Measurements from ENCODE around the gene ADA.
"Not testable (repeated sequence)": the region's sequence is repeated elsewhere in the genome, so short reads cannot be mapped to it uniquely, and the experiment has no call there.

ADA gene

DNA sequence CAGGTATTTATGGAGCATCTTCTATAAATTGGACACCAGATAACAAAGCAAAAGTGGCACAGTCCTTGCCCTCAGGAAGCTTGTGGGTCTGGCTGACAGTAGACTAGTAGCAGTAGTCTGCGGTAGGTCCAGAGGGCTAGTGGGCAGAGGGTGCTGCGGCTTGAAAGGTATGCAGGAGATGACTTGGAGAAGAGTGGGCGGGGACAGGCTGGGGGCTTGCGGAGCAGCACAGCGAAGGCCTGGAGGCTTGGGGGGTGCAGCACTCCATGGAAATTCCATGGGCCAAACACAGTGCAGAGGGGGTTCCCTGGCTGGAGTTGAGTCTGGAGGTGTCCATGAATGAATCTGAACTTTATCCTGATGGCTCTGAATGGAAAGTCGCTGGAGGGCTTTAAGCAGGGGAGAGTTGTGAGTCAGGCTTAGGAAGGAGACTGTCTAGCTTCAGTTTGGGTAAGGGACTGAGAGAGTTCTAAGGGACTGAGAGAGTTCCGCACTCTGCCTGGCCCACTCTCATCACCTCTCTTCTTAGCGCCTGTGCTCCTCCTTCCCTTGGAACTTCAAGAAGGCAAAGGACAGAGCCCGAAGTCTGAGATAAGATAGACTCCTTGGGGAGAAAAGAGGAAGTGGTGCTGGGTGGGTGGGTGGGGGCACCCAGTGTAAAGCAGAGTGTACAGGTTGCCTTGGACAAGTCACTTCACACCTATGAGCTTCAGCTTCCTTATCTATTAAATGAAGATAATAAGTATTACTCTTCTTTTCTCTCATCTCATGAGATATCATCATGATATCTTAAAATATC is 60.3 kb downstream of the ADA start:
- Histone ChIP-seq H3K27ac (ENCODE audit: low read length) (no peak overlapping the region), H3K27me3 (ENCODE audit: control insufficient read depth, insufficient read depth, low read length) (no peaks in the 10 kb centered on the region), H3K9me3 (ENCODE audit: control insufficient read depth, insufficient read depth, low read length) (no peaks in the 10 kb centered on the region), H3K4me3 (ENCODE audit: low read length) (no peak overlapping the region), H3K4me1 (ENCODE audit: control insufficient read depth, insufficient read depth, low read length) (peaks cover 2% of the 10 kb centered on the region; the same call in 1 of the 2 replicates), H3K36me3 (ENCODE audit: control insufficient read depth, insufficient read depth, low read length) (no peaks in the 10 kb centered on the region)
- WGBS (ENCODE audit: insufficient coverage, insufficient read length): no CpG with 5 or more reads among the region's 9 CpGs
- DNase-seq (ENCODE audit: low read depth, low spot score): no peak

DNA sequence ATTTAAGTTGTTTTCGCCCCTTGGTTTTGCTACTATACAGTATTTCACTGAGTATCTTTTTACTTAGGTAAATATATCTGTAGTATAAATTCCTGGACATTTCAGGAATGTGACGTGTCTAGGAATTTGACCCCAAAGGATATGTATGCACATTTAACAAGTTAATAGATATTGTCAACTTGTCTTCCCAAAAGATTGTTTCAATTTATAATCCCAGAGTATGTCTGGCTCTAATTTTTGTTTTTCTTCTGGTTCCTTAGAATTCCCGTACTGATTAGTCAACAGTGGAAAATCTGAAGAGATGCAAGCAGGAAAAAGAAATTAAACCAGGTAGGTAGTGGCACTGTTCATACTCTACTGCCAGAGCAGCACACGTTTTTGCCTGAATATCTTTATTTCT is 62.0 kb downstream of the ADA start:
- no peak overlapping the region for H3K4me3 ChIP-seq (ENCODE audit: low read length)
- no peak overlapping the region for H3K27ac ChIP-seq (ENCODE audit: low read length)
- peaks cover 5% of the 10 kb centered on the region; the same call in 1 of the 2 replicates for H3K4me1 ChIP-seq (ENCODE audit: control insufficient read depth, insufficient read depth, low read length)
- no peaks in the 10 kb centered on the region for H3K9me3 ChIP-seq (ENCODE audit: control insufficient read depth, insufficient read depth, low read length)
- no peaks in the 10 kb centered on the region for H3K36me3 ChIP-seq (ENCODE audit: control insufficient read depth, insufficient read depth, low read length)
- no peak for DNase-seq (ENCODE audit: low read depth, low spot score)
- WGBS (ENCODE audit: insufficient coverage, insufficient read length): no CpG with 5 or more reads among the region's 4 CpGs
- H3K27me3 ChIP-seq (ENCODE audit: control insufficient read depth, insufficient read depth, low read length): no peaks in the 10 kb centered on the region

DNA sequence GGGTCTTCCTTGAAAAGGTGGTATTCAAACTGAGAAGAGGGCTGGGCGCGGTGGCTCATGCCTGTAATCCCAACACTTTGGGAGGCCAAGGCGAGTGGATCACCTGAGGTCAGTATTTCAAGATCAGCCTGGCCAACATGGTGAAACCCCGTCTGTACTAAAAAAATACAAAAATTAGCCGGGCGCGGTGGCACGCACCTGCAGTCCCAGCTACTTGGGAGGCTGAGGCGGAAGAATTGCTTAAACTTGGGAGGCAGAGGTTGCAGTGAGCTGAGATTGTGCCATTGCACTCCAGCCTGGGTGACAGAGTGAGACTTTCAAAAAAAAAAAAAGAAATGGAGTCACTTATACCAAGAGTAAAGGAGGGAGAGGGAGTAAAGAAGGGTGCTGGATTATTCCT is 63.2 kb downstream of the ADA start:
- WGBS (ENCODE audit: insufficient coverage, insufficient read length): no CpG with 5 or more reads among the region's 9 CpGs
- H3K4me1 ChIP-seq (ENCODE audit: control insufficient read depth, insufficient read depth, low read length); H3K36me3 ChIP-seq (ENCODE audit: control insufficient read depth, insufficient read depth, low read length); H3K9me3 ChIP-seq (ENCODE audit: control insufficient read depth, insufficient read depth, low read length); H3K4me3 ChIP-seq (ENCODE audit: low read length); H3K27ac ChIP-seq (ENCODE audit: low read length); DNase-seq (ENCODE audit: low read depth, low spot score); H3K27me3 ChIP-seq (ENCODE audit: control insufficient read depth, insufficient read depth, low read length): not testable (repeated sequence)

DNA sequence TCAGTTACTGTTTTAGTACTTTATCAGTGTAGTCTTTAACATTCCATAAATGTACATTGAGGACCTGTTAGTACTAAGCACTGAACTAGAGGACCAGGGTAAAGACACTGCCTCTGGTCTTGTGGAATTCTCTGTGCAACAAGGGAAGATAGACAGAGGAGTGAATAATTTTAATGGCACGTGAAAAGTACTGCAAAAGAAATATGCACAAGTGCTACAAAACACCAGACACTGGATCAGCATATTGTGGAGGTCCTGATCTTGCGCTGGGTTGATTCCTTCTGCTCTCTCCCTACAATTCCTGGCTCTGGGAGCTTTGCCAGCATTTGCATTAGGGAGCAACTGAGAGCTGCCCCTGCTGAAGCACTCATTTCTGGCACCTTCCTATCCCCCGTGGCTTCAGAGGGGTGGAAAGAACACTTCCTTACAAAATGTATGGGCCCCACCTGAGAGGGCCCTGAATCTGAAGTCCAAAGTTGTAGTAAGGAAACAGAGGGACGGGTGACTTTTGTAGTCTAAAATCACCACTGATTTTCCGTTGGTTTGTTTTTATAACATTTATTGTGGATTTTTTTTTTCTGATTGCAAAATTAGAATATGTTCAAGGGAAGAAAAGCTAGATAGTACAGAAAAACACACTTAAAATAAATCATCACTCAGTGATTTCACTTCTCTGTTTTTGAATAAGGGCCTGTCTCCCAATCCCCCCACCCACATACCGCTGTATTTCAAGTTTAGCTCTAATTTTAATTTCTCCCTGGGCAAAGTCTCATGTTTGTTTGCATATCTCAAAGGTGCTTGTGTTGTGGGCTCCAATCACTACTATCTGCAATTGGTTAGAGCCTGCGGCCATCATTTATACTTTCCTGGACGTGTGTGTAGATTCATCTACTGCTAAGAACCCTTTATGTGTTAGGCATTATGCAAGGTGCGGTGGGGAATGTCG is 64.2 kb downstream of the ADA start:
- Histone ChIP-seq H3K27me3 (ENCODE audit: control insufficient read depth, insufficient read depth, low read length) (no peaks in the 10 kb centered on the region), H3K4me1 (ENCODE audit: control insufficient read depth, insufficient read depth, low read length) (peaks cover 5% of the 10 kb centered on the region; the same call in 1 of the 2 replicates), H3K27ac (ENCODE audit: low read length) (no peak overlapping the region), H3K36me3 (ENCODE audit: control insufficient read depth, insufficient read depth, low read length) (no peaks in the 10 kb centered on the region), H3K9me3 (ENCODE audit: control insufficient read depth, insufficient read depth, low read length) (no peaks in the 10 kb centered on the region), H3K4me3 (ENCODE audit: low read length) (no peak overlapping the region)
- no peak for DNase-seq (ENCODE audit: low read depth, low spot score)
- WGBS (ENCODE audit: insufficient coverage, insufficient read length): no CpG with 5 or more reads among the region's 10 CpGs

DNA sequence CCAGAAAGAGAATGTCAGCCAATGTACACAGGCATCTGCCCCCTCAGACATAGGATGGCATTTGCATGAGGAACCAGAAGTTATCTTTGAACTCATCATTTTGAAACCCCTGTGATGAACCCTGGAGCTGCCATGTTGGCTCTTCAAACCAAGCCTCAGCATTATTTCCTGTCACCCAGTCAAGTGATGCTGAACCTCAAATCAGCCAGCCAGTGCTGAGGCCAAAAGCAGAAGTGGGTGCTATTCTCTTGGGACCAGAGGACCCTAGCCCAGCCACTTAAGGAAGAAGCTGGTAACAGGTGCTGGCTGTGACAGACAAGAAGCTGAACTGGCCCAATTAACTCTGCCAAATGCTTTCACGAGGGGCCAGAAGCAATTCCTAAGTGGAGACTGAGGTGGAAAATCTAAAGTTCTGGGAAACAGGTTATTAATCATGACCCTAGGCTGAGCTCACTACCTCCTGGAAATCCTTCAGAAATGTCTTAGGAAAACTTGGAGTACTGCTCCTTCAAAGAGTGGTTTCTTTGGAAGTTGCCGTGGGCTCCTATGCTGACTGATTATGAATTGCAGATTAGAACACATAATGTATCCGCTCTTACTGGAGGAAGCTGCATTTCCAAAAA is 65.1 kb downstream of the ADA start:
- peaks cover 5% of the 10 kb centered on the region; the same call in 1 of the 2 replicates for H3K4me1 ChIP-seq (ENCODE audit: control insufficient read depth, insufficient read depth, low read length)
- no peak for DNase-seq (ENCODE audit: low read depth, low spot score)
- H3K27ac ChIP-seq (ENCODE audit: low read length): no peak overlapping the region
- H3K4me3 ChIP-seq (ENCODE audit: low read length): no peak overlapping the region
- whole genome bisulfite sequencing (ENCODE audit: insufficient coverage, insufficient read length): no CpG with 5 or more reads among the region's 3 CpGs
- no peaks in the 10 kb centered on the region for H3K36me3 ChIP-seq (ENCODE audit: control insufficient read depth, insufficient read depth, low read length)
- no peaks in the 10 kb centered on the region for H3K27me3 ChIP-seq (ENCODE audit: control insufficient read depth, insufficient read depth, low read length)
- H3K9me3 ChIP-seq (ENCODE audit: control insufficient read depth, insufficient read depth, low read length): no peaks in the 10 kb centered on the region

DNA sequence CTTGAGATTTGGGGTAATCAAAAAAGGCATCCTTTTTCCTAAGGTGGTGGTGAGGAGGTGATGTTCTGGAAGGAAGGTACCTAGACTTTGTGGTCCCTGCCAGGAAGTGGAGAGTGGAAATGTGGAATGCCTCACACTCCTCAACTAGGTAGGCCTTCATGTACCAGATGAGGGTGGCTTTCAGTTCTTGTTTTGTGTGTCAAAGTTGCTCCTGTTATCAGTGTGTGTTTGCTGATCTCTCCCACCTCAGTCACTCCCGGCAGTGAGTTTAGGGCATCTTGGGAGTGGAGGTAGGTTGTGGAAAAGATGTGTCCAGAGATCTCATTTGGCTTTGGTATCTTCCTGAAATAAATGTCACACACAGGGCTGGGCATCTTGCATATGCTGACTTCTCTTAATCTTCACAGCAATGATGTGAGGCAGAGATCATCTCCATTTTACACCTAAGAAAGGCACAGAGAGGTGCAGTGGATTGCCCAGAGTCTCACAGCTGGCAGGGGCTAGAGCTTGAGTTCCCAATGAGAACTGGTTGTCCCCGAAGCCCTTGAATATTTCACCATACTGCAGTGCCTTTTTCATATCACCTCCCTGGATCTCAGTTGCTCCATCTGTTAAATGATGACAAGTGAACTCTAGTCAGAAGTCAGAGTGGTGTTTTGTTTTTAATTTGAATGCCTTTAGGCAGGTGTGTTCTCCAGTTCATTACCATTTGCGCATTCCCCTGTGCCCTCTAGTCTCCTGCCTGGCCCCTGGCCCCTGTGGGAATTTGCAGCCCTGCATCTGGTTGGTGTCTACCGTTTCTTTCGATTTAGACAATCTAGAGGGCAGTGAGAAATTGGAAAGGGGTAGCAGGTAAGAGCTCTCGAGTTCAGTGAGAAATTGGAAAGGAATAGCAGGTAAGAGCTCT is 66.2 kb downstream of the ADA start:
- H3K36me3 ChIP-seq (ENCODE audit: control insufficient read depth, insufficient read depth, low read length): no peaks in the 10 kb centered on the region
- no peaks in the 10 kb centered on the region for H3K9me3 ChIP-seq (ENCODE audit: control insufficient read depth, insufficient read depth, low read length)
- WGBS (ENCODE audit: insufficient coverage, insufficient read length): no CpG with 5 or more reads among the region's 6 CpGs
- H3K27me3 ChIP-seq (ENCODE audit: control insufficient read depth, insufficient read depth, low read length): no peaks in the 10 kb centered on the region
- no peak for DNase-seq (ENCODE audit: low read depth, low spot score)
- no peak overlapping the region for H3K4me3 ChIP-seq (ENCODE audit: low read length)
- no peak overlapping the region for H3K27ac ChIP-seq (ENCODE audit: low read length)
- peaks cover 5% of the 10 kb centered on the region; the same call in 1 of the 2 replicates for H3K4me1 ChIP-seq (ENCODE audit: control insufficient read depth, insufficient read depth, low read length)

DNA sequence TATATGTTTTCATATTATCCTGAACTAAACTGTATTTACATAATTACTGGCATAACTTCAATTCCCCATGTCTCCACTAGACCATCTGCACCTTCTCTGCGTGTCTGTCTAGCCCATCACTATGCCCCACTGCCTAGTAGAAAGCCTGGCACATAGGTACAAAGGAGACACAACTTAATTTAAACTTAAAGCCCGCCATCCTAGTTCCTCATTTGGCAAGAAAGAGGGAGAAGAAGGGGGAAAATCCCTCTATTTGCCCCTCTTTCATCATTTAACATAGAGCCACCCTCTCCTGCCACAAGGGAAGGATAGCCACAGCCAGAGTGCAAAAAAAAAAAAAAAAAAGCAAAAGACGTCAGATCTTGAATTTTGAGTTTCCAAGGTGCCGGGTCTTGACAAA is 67.3 kb downstream of the ADA start:
- no CpG with 5 or more reads among the region's 4 CpGs for WGBS (ENCODE audit: insufficient coverage, insufficient read length)
- peaks cover 5% of the 10 kb centered on the region; the same call in 1 of the 2 replicates for H3K4me1 ChIP-seq (ENCODE audit: control insufficient read depth, insufficient read depth, low read length)
- no peaks in the 10 kb centered on the region for H3K9me3 ChIP-seq (ENCODE audit: control insufficient read depth, insufficient read depth, low read length)
- no peak overlapping the region for H3K4me3 ChIP-seq (ENCODE audit: low read length)
- H3K27me3 ChIP-seq (ENCODE audit: control insufficient read depth, insufficient read depth, low read length): no peaks in the 10 kb centered on the region
- DNase-seq (ENCODE audit: low read depth, low spot score): no peak
- no peak overlapping the region for H3K27ac ChIP-seq (ENCODE audit: low read length)
- H3K36me3 ChIP-seq (ENCODE audit: control insufficient read depth, insufficient read depth, low read length): no peaks in the 10 kb centered on the region

DNA sequence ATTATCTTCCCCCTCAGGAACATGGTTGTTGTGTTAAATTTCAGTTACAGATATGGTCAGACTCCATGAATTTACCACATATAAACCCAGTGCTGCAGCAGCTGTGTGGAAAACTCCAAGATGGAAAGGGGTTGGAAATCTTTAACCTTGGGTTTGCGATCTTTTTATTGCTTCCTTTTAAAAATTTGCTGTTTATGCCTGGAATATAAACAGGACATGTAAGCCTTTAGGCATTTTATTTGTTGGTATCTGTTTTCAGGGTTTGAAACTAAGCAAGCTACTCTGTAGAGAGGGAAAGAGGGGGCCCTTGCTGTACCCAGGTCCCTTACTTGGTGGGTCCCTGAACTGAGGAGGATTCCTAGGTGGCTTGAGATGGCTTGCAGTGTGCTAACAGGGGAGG is 68.3 kb downstream of the ADA start:
- Histone ChIP-seq H3K27ac (ENCODE audit: low read length) (no peak overlapping the region), H3K4me3 (ENCODE audit: low read length) (no peak overlapping the region), H3K9me3 (ENCODE audit: control insufficient read depth, insufficient read depth, low read length) (no peaks in the 10 kb centered on the region), H3K27me3 (ENCODE audit: control insufficient read depth, insufficient read depth, low read length) (no peaks in the 10 kb centered on the region), H3K4me1 (ENCODE audit: control insufficient read depth, insufficient read depth, low read length) (peaks cover 5% of the 10 kb centered on the region; the same call in 1 of the 2 replicates), H3K36me3 (ENCODE audit: control insufficient read depth, insufficient read depth, low read length) (no peaks in the 10 kb centered on the region)
- no peak for DNase-seq (ENCODE audit: low read depth, low spot score)
- no CpG with 5 or more reads among the region's 1 CpG for WGBS (ENCODE audit: insufficient coverage, insufficient read length)

DNA sequence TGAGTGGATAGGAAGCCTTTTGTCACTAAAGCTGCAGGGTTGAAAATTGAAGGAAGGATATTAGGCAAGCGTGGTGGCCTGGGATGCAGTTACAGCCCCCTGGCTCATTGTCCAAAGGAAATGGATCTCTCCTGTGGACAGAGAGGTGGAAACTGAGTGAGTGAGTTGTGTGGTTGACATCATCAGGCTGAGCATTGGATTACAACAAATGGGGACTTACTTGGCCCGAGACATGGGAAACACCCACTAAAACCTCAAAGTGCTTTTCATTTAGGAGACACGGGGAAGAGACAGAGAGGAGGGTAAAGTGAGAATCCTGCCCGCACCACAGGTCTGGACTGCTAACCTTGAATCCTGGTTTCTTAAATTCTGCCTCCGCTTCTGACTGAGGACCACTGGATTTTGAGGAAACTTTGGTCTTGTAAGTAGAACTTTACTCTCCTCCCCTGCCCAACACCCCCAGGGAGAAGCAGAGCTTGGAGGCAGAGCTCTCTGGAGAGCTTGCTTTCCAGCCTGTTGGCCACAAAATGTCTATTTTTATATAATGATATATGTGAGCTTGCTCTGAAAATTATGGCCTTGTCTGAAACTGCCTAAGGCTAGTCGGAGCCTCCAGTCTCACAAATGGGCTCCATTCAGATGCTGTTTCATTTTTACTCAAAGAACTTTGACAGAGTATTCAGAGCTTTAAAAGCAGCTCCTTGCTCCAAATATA is 69.0 kb downstream of the ADA start, which contains the start of gene PKIG:
PKIG (plus strand) TSS at position 269 of the 715 bp plus-strand sequence. CDS start 31,978 bp downstream, outside the sequence.
- no peak for DNase-seq (ENCODE audit: low read depth, low spot score)
- Histone ChIP-seq H3K4me3 (ENCODE audit: low read length) (no peak within 1 kb of the TSS), H3K9me3 (ENCODE audit: control insufficient read depth, insufficient read depth, low read length) (no peaks in the 10 kb centered on the region), H3K27me3 (ENCODE audit: control insufficient read depth, insufficient read depth, low read length) (no peaks in the 10 kb centered on the region), H3K4me1 (ENCODE audit: control insufficient read depth, insufficient read depth, low read length) (peaks cover 5% of the 10 kb centered on the region; the same call in 1 of the 2 replicates), H3K36me3 (ENCODE audit: control insufficient read depth, insufficient read depth, low read length) (no peaks in the 10 kb centered on the region), H3K27ac (ENCODE audit: low read length) (no peak within 1 kb of the TSS)
- WGBS (ENCODE audit: insufficient coverage, insufficient read length): no CpG with 5 or more reads among the region's 6 CpGs

Measured in iPS DF 6.9 (cell line).